GM12892 (cell line): ENCODE data around the gene GNAO1.

Experiments
- POLR2A ChIP-seq: IDR thresholded peaks from 2 replicates; pipeline ENCODE4 v1.6.1; 2011; ENCODE audit warnings: low read depth, low read length, control low read depth
- POLR2AphosphoS5 ChIP-seq: IDR thresholded peaks from 2 replicates; pipeline ENCODE4 v1.6.1; 2011; ENCODE audit warnings: low read depth, low read length, control low read depth

- TF ChIP-seq POLR2A: no peak
- no peak for TF ChIP-seq POLR2AphosphoS5
Measured at GRCh38 chr16:56325956-56326355, 134.7 kb downstream of the GNAO1 start.
